IMR-90 (cell line): ENCODE results near the gene H6PD.

Experiments used
- BHLHE40 ChIP-seq: fragments of 150-350 bp; IDR thresholded peaks from 2 replicates; pipeline ENCODE4 v1.6.1; 2016; ENCODE audit warnings: mild to moderate bottlenecking, low read depth, low read length
- CTCF ChIP-seq: conservative IDR thresholded peaks from 2 replicates; pipeline ENCODE4 v1.5.1; 2012; ENCODE audit warnings: mild to moderate bottlenecking, low read depth, low read length, improper control_type of control experiment
- MAFK ChIP-seq: IDR thresholded peaks from 2 replicates; pipeline ENCODE4 v1.6.1; 2012; ENCODE audit warnings: low read depth, low read length, improper control_type of control experiment
- MXI1 ChIP-seq: IDR thresholded peaks from 2 replicates; pipeline ENCODE4 v1.6.1; 2012; ENCODE audit warnings: low read depth, mild to moderate bottlenecking, low read length, moderate library complexity, borderline replicate concordance
- POLR2A ChIP-seq: IDR thresholded peaks from 2 replicates; pipeline ENCODE4 v1.6.1; 2012; ENCODE audit warnings: mild to moderate bottlenecking, low read depth, low read length
- SMC3 ChIP-seq: fragments of 150-350 bp; IDR thresholded peaks from 2 replicates; pipeline ENCODE4 v1.6.1; 2016; ENCODE audit warnings: low read depth, mild to moderate bottlenecking, antibody characterized with exemption, low read length, moderate library complexity

GRCh38 chr1:9207715-9208114, 26.9 kb upstream of the H6PD start:
- TF ChIP-seq MXI1 (no peak), CTCF (no peak), POLR2A (no peak), SMC3 (no peak), MAFK (no peak), BHLHE40 (no peak)
